Lower leg skin (tissue), 3 donors: ENCODE measurements around the gene MGST1.

ENCODE experiments used
- POLR2A ChIP-seq, 2 donors: fragments of 450-650 bp; IDR thresholded peaks; one replicate each; pipeline ENCODE4 v1.6.1; 2016 to 2017; ENCODE audit warnings: antibody characterized with exemption in 2 of 2, mild to moderate bottlenecking in 1 of 2, moderate library complexity in 1 of 2
- TF ChIP-seq, protein P1 (sequence below), 3 donors: fragments of 450-650 bp; IDR thresholded peaks; one replicate each; pipeline ENCODE4 v1.5.1; 2016; ENCODE audit warnings: antibody characterized with exemption in 3 of 3, mild to moderate bottlenecking in 3 of 3, moderate library complexity in 2 of 3

DNA sequence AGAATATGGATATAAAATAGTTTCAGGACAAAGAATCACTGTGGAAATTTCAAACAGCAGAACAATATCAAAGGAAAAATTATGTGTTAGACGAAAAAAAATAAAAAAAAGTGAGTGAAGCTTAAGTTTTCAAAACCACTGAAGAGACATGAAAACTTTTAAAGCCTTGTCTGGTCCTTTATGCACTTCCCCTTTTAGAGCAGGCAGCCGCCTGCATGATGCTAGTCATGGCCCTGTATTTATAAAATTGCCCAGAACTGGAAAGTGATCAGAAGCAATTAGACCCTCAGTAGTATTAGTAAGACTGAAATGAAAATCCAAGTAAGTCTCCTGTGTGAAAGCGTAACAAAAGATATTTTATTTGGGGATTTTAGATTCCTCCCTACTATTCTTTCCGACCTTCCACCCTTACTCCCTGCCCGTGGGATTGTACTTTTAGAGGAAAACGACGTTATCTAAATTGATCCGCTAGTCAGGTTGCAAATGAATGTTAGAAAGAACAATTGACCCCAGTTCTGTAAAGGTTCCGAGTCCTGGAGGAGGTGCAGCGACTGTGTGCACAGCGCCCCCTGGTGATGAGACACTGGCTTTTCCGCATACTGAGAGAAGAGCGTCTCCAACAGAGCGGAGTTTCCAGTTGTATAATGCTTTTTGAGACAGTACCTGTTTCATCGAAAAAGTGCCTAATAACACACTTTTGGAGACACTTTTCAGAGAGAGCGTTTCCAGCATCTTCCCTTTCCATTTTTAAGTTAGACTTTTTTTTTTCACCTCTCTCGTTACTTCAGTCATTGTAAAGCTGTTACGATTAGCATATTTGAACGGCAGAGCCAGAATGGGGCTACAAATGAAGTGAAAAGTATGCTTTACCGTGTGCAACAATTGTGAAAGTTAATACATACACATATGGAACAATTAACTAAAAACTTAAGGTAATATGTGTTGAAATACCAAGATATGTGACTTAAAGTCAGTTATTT is 12.4 kb downstream of the MGST1 start:
- no peak for TF ChIP-seq POLR2A (IDR thresholded peaks at IDR 0.05)
- TF ChIP-seq, protein P1, sequence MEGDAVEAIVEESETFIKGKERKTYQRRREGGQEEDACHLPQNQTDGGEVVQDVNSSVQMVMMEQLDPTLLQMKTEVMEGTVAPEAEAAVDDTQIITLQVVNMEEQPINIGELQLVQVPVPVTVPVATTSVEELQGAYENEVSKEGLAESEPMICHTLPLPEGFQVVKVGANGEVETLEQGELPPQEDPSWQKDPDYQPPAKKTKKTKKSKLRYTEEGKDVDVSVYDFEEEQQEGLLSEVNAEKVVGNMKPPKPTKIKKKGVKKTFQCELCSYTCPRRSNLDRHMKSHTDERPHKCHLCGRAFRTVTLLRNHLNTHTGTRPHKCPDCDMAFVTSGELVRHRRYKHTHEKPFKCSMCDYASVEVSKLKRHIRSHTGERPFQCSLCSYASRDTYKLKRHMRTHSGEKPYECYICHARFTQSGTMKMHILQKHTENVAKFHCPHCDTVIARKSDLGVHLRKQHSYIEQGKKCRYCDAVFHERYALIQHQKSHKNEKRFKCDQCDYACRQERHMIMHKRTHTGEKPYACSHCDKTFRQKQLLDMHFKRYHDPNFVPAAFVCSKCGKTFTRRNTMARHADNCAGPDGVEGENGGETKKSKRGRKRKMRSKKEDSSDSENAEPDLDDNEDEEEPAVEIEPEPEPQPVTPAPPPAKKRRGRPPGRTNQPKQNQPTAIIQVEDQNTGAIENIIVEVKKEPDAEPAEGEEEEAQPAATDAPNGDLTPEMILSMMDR (IDR thresholded peaks at IDR 0.05) = no peak
